Heart left ventricle (tissue), 13 donors: ENCODE results near the gene EDEM1.

Experiments used
- POLR2A ChIP-seq, 2 donors: fragments of 450-650 bp; IDR thresholded peaks; one replicate each; pipeline ENCODE4 v1.6.1; 2017; ENCODE audit warnings: antibody characterized with exemption in 2 of 2, mild to moderate bottlenecking in 2 of 2, moderate library complexity in 2 of 2
- TF ChIP-seq, protein P1 (sequence below), 12 donors: fragments of 200-600 bp; sonication (generic) in 4 of 12; IDR thresholded peaks; one replicate each; pipeline versions ENCODE4 v1.5.0 to v1.8.0; 2018 to 2022; ENCODE audit warnings: antibody characterized with exemption in 12 of 12, mild to moderate bottlenecking in 5 of 12
- donor health status: ischemic (EF 13 %, LVEDD 7.1; RV severe dilation, severe dysfunction).
- donor health status: DM: no; HTN: yes; CAD: no.
- donor health status: DM: no; HTN: no; CAD: no.
- donor health status: ischemic (EF 25% LVEDD 6.9; RV normal size, moderate dysfunction).
- donor health status: ischemic (EF 25% LVEDD 5.7; RV mildly dilated, moderate dysfunction).
- donor health status: ischemic (EF 35%, LVEDD 5.7; RV mildly dilated, moderate dysfunction).
- donor health status: nonischemic (EF 11% LVEDD 7.7; RV severe dilation, severe dysfunction).
- donor health status: DM: yes; HTN: yes; CAD: no.
- donor health status: PGD.
- donor health status: ischemic (EF 29% LVEDD 5.4; RV normal size, mild dysfunction).
- donor health status: nonischemic (EF 23%, LVEDD 6.1; RV moderate dilation, normal function).

DNA sequence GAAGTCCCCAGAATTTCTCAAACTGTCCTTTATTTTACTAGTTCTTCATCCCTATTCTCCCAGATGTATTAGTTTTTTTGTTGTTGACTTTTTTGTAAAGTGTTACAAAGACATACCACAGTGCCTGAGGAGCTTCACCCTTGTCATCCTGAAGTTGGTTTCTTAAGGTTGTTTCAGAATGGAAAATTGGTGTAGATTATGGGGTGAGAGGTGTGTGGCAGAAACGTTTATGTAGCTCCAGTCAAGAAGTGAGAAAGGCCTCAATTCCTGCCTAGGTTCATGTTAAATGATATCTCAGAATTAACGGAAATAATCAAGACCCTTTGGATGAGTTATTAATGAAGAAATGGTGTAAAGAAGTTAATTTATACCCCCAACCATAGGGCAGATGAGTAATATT, 6.8 kb downstream of the EDEM1 start:
- TF ChIP-seq, protein P1, sequence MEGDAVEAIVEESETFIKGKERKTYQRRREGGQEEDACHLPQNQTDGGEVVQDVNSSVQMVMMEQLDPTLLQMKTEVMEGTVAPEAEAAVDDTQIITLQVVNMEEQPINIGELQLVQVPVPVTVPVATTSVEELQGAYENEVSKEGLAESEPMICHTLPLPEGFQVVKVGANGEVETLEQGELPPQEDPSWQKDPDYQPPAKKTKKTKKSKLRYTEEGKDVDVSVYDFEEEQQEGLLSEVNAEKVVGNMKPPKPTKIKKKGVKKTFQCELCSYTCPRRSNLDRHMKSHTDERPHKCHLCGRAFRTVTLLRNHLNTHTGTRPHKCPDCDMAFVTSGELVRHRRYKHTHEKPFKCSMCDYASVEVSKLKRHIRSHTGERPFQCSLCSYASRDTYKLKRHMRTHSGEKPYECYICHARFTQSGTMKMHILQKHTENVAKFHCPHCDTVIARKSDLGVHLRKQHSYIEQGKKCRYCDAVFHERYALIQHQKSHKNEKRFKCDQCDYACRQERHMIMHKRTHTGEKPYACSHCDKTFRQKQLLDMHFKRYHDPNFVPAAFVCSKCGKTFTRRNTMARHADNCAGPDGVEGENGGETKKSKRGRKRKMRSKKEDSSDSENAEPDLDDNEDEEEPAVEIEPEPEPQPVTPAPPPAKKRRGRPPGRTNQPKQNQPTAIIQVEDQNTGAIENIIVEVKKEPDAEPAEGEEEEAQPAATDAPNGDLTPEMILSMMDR (IDR thresholded peaks at IDR 0.05): no peak
- TF ChIP-seq POLR2A (IDR thresholded peaks at IDR 0.05): no peak
